ENCODE measurements around the gene PLEKHM2.

DNA sequence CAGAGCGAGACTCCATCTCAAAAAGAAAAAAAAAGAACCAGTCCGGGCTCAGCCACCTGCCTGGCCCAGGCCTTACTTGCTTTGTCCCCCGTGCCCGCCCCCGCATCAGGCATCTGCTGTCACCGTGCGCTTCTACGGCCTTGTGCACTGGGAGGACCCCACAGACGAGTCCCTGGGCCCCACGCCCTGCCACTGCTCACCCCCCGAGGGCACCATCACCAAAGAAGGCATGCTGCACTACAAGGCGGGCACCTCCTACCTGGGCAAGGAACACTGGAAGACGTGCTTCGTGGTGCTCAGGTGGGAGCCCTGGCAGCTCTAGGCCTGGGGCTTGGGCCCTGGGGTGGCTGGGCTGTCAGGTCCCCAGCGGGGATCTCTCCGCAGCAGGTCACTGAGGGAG, 46.3 kb downstream of the PLEKHM2 start:
- TF ChIP-seq, protein P1, sequence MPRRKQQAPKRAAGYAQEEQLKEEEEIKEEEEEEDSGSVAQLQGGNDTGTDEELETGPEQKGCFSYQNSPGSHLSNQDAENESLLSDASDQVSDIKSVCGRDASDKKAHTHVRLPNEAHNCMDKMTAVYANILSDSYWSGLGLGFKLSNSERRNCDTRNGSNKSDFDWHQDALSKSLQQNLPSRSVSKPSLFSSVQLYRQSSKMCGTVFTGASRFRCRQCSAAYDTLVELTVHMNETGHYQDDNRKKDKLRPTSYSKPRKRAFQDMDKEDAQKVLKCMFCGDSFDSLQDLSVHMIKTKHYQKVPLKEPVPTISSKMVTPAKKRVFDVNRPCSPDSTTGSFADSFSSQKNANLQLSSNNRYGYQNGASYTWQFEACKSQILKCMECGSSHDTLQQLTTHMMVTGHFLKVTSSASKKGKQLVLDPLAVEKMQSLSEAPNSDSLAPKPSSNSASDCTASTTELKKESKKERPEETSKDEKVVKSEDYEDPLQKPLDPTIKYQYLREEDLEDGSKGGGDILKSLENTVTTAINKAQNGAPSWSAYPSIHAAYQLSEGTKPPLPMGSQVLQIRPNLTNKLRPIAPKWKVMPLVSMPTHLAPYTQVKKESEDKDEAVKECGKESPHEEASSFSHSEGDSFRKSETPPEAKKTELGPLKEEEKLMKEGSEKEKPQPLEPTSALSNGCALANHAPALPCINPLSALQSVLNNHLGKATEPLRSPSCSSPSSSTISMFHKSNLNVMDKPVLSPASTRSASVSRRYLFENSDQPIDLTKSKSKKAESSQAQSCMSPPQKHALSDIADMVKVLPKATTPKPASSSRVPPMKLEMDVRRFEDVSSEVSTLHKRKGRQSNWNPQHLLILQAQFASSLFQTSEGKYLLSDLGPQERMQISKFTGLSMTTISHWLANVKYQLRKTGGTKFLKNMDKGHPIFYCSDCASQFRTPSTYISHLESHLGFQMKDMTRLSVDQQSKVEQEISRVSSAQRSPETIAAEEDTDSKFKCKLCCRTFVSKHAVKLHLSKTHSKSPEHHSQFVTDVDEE (CRISPR knock-in tag; IDR thresholded peaks at IDR 0.05), result no peak
- TF ChIP-seq, protein P2, sequence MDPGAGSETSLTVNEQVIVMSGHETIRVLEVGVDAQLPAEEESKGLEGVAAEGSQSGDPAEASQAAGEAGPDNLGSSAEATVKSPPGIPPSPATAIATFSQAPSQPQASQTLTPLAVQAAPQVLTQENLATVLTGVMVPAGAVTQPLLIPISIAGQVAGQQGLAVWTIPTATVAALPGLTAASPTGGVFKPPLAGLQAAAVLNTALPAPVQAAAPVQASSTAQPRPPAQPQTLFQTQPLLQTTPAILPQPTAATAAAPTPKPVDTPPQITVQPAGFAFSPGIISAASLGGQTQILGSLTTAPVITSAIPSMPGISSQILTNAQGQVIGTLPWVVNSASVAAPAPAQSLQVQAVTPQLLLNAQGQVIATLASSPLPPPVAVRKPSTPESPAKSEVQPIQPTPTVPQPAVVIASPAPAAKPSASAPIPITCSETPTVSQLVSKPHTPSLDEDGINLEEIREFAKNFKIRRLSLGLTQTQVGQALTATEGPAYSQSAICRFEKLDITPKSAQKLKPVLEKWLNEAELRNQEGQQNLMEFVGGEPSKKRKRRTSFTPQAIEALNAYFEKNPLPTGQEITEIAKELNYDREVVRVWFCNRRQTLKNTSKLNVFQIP (CRISPR knock-in tag; IDR thresholded peaks at IDR 0.05; ENCODE audit: borderline replicate concordance, low read depth), result no peak
- TF ChIP-seq ZFP3 (CRISPR knock-in tag; IDR thresholded peaks at IDR 0.05) (no peak), TOX (CRISPR knock-in tag; IDR thresholded peaks at IDR 0.05; ENCODE audit: borderline replicate concordance) (no peak), ZFP30 (CRISPR knock-in tag; IDR thresholded peaks at IDR 0.05) (no peak)
